ENCODE data around the gene ENOX1.

GRCh38 chr13:43831088-43831487 is 44.3 kb upstream of the ENOX1 start:
- TF ChIP-seq TP53 (CRISPR knock-in tag; conservative IDR thresholded peaks at IDR 0.05) (no peak), PRPF4 (IDR thresholded peaks at IDR 0.05; ENCODE audit: low read depth, low read length, poor library complexity, severe bottlenecking) (no peak), CHD2 (IDR thresholded peaks at IDR 0.05; ENCODE audit: low read depth, low read length) (no peak), NR2F1 (CRISPR knock-in tag; IDR thresholded peaks at IDR 0.05) (no peak), SUZ12 (IDR thresholded peaks at IDR 0.05; ENCODE audit: low read depth, low read length) (no peak), EP300 (IDR thresholded peaks at IDR 0.05; ENCODE audit: low read depth in 2 of 2, low read length in 2 of 2) (no peak), EP300 (CRISPR knock-in tag; IDR thresholded peaks at IDR 0.05; ENCODE audit: borderline replicate concordance) (no peak), MAFG (CRISPR knock-in tag; IDR thresholded peaks at IDR 0.05) (no peak), PCBP1 (IDR thresholded peaks at IDR 0.05; ENCODE audit: borderline replicate concordance, low read depth, low read length) (no peak), ARNT (IDR thresholded peaks at IDR 0.05) (no peak), ZFX (CRISPR knock-in tag; IDR thresholded peaks at IDR 0.05; ENCODE audit: low read depth) (no peak)
- TF ChIP-seq, protein P1, sequence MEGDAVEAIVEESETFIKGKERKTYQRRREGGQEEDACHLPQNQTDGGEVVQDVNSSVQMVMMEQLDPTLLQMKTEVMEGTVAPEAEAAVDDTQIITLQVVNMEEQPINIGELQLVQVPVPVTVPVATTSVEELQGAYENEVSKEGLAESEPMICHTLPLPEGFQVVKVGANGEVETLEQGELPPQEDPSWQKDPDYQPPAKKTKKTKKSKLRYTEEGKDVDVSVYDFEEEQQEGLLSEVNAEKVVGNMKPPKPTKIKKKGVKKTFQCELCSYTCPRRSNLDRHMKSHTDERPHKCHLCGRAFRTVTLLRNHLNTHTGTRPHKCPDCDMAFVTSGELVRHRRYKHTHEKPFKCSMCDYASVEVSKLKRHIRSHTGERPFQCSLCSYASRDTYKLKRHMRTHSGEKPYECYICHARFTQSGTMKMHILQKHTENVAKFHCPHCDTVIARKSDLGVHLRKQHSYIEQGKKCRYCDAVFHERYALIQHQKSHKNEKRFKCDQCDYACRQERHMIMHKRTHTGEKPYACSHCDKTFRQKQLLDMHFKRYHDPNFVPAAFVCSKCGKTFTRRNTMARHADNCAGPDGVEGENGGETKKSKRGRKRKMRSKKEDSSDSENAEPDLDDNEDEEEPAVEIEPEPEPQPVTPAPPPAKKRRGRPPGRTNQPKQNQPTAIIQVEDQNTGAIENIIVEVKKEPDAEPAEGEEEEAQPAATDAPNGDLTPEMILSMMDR (CRISPR knock-in tag; IDR thresholded peaks at IDR 0.05): no peak
- TF ChIP-seq, protein P2, sequence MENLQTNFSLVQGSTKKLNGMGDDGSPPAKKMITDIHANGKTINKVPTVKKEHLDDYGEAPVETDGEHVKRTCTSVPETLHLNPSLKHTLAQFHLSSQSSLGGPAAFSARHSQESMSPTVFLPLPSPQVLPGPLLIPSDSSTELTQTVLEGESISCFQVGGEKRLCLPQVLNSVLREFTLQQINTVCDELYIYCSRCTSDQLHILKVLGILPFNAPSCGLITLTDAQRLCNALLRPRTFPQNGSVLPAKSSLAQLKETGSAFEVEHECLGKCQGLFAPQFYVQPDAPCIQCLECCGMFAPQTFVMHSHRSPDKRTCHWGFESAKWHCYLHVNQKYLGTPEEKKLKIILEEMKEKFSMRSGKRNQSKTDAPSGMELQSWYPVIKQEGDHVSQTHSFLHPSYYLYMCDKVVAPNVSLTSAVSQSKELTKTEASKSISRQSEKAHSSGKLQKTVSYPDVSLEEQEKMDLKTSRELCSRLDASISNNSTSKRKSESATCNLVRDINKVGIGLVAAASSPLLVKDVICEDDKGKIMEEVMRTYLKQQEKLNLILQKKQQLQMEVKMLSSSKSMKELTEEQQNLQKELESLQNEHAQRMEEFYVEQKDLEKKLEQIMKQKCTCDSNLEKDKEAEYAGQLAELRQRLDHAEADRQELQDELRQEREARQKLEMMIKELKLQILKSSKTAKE (CRISPR knock-in tag; IDR thresholded peaks at IDR 0.05; ENCODE audit: borderline replicate concordance): no peak
- TF ChIP-seq, protein P3, sequence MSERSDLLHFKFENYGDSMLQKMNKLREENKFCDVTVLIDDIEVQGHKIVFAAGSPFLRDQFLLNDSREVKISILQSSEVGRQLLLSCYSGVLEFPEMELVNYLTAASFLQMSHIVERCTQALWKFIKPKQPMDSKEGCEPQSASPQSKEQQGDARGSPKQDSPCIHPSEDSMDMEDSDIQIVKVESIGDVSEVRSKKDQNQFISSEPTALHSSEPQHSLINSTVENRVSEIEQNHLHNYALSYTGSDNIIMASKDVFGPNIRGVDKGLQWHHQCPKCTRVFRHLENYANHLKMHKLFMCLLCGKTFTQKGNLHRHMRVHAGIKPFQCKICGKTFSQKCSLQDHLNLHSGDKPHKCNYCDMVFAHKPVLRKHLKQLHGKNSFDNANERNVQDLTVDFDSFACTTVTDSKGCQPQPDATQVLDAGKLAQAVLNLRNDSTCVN (CRISPR knock-in tag; IDR thresholded peaks at IDR 0.05; ENCODE audit: borderline replicate concordance): no peak

All from HepG2 (cell line).